Karpas-422 (cell line): ENCODE data around the gene NCF2. TPM values are rescaled to one million over a fixed set of nuclear protein-coding genes. Genes with fewer than 3 reads are reported as not detected.
A peak's percentile ranks its signal among the peaks of the same experiment; 100 is the strongest.

Experiments
- DNase-seq: peaks from one replicate; pipeline ENCODE4 v3.0.0-alpha.2; 2015
- H2AFZ ChIP-seq: fragments of 200-600 bp; sonication (generic); 2 replicates; pipeline ENCODE4 v1.6.1; 2014; ENCODE audit warnings: antibody characterized with exemption, low read length, mixed read lengths
- H3K27ac ChIP-seq: fragments of 200-600 bp; sonication (generic); 2 replicates; pipeline ENCODE4 v1.5.1; 2014; ENCODE audit warnings: mild to moderate bottlenecking, low read length, moderate library complexity
- H3K27me3 ChIP-seq: fragments of 200-600 bp; sonication (generic); 2 replicates; pipeline ENCODE4 v1.6.1; 2014; ENCODE audit warnings: low read length, mixed read lengths
- H3K36me3 ChIP-seq: fragments of 200-600 bp; sonication (generic); 2 replicates; pipeline ENCODE4 v1.6.1; 2014; ENCODE audit warnings: low read length, mixed read lengths; ENCODE audit not compliant: insufficient read depth
- H3K4me1 ChIP-seq: fragments of 200-600 bp; sonication (generic); 2 replicates; pipeline ENCODE4 v1.6.1; 2014; ENCODE audit warnings: mild to moderate bottlenecking, low read length, mixed read lengths
- H3K4me2 ChIP-seq: fragments of 200-600 bp; sonication (generic); 2 replicates; pipeline ENCODE4 v1.6.1; 2014; ENCODE audit warnings: low read length, low read depth, mild to moderate bottlenecking; ENCODE audit not compliant: poor library complexity, severe bottlenecking
- H3K4me3 ChIP-seq: fragments of 200-600 bp; sonication (generic); 2 replicates; pipeline ENCODE4 v1.5.1; 2014; ENCODE audit warnings: mild to moderate bottlenecking, antibody characterized with exemption, low read length, mixed read lengths
- H3K79me2 ChIP-seq: fragments of 200-600 bp; sonication (generic); 2 replicates; pipeline ENCODE4 v1.6.1; 2014; ENCODE audit warnings: mild to moderate bottlenecking, low read length, mixed read lengths
- H3K9ac ChIP-seq: fragments of 200-600 bp; sonication (generic); 2 replicates; pipeline ENCODE4 v1.6.0; 2014; ENCODE audit warnings: low read length
- H3K9me2 ChIP-seq: fragments of 200-600 bp; sonication (generic), shearing (Covaris generic); replicated peaks from 2 replicates; pipeline ENCODE4 v1.6.0; 2014; ENCODE audit warnings: mild to moderate bottlenecking, low read length, moderate library complexity; ENCODE audit not compliant: insufficient read depth
- H3K9me3 ChIP-seq: fragments of 300-700, 200-600 bp; sonication (generic); 2 replicates; pipeline ENCODE4 v1.6.1; 2014; ENCODE audit warnings: low read length, mixed read lengths
- H4K20me1 ChIP-seq: fragments of 200-600 bp; sonication (generic); 2 replicates; pipeline ENCODE4 v1.6.1; 2014; ENCODE audit warnings: mild to moderate bottlenecking, antibody characterized with exemption, low read length, low read depth; ENCODE audit not compliant: insufficient read depth
- total RNA-seq: library from RNA; depleted of rRNA; stranded (reverse); fragments of >200 nt; shearing (Covaris generic); gene quantifications from 2 replicates; pipeline ENCODE4 v1.2.3, GENCODE V29; 2014; ENCODE audit warnings: low replicate concordance; rRNA removed

The NCF2 gene
- total RNA-seq, 1 experiment from 2014 or later, result 7.0 TPM

GRCh38 chr1:183515002-183515689 lies 75.1 kb downstream of the NCF2 start:
- 0 out of 2 replicates have a peak overlapping the region, but pooled peaks have one; percentile 29 for H3K27ac ChIP-seq
- no peak overlapping the region for H3K4me3 ChIP-seq
- H3K36me3 ChIP-seq, result peaks cover 45% of the 10 kb centered on the region; the same call in 1 of the 2 replicates
- H3K4me2 ChIP-seq, result no peak overlapping the region
- H2AFZ ChIP-seq, result no peak overlapping the region
- H3K9me2 ChIP-seq, result no peaks in the 10 kb centered on the region
- H3K4me1 ChIP-seq, result peaks cover 43% of the 10 kb centered on the region
- no peaks in the 10 kb centered on the region for H4K20me1 ChIP-seq
- peaks cover 95% of the 10 kb centered on the region for H3K79me2 ChIP-seq
- no peaks in the 10 kb centered on the region for H3K9me3 ChIP-seq
- H3K27me3 ChIP-seq, result no peaks in the 10 kb centered on the region
- H3K9ac ChIP-seq, result no peak overlapping the region
- DNase-seq, result no peak

GRCh38 chr1:183514235-183514634 lies 76.0 kb downstream of the NCF2 start:
- Histone ChIP-seq H3K4me1 (peaks cover 51% of the 10 kb centered on the region), H2AFZ (no peak overlapping the region), H4K20me1 (no peaks in the 10 kb centered on the region), H3K9me3 (no peaks in the 10 kb centered on the region), H3K9ac (no peak overlapping the region), H3K27me3 (no peaks in the 10 kb centered on the region), H3K79me2 (peaks cover 97% of the 10 kb centered on the region), H3K9me2 (no peaks in the 10 kb centered on the region), H3K27ac (peak overlapping the region; percentile 29; the same call in 1 of the 2 replicates), H3K36me3 (peaks cover 38% of the 10 kb centered on the region; the same call in 1 of the 2 replicates), H3K4me2 (no peak overlapping the region), H3K4me3 (no peak overlapping the region)
- no peak for DNase-seq

GRCh38 chr1:183512450-183512849 lies 77.8 kb downstream of the NCF2 start:
- H3K27me3 ChIP-seq, result no peaks in the 10 kb centered on the region
- H4K20me1 ChIP-seq, result no peaks in the 10 kb centered on the region
- no peak for DNase-seq
- no peak overlapping the region for H3K4me3 ChIP-seq
- peaks cover 27% of the 10 kb centered on the region; the same call in 1 of the 2 replicates for H3K36me3 ChIP-seq
- H3K4me1 ChIP-seq, result peaks cover 59% of the 10 kb centered on the region
- H3K9me2 ChIP-seq, result no peaks in the 10 kb centered on the region
- no peak overlapping the region for H3K9ac ChIP-seq
- peaks cover 98% of the 10 kb centered on the region for H3K79me2 ChIP-seq
- H2AFZ ChIP-seq, result no peak overlapping the region
- no peak overlapping the region for H3K4me2 ChIP-seq
- H3K27ac ChIP-seq, result no peak overlapping the region
- H3K9me3 ChIP-seq, result no peaks in the 10 kb centered on the region

- Histone ChIP-seq H3K27ac (peak overlapping the region; percentile 10; the same call in 1 of the 2 replicates), H2AFZ (no peak overlapping the region), H3K9me3 (no peaks in the 10 kb centered on the region), H3K36me3 (peaks cover 14% of the 10 kb centered on the region; the same call in 1 of the 2 replicates), H3K9me2 (no peaks in the 10 kb centered on the region), H4K20me1 (peaks cover 2% of the 10 kb centered on the region; the same call in 1 of the 2 replicates), H3K4me3 (no peak overlapping the region), H3K9ac (no peak overlapping the region), H3K79me2 (peaks cover 99% of the 10 kb centered on the region), H3K27me3 (no peaks in the 10 kb centered on the region), H3K4me1 (peaks cover 49% of the 10 kb centered on the region), H3K4me2 (no peak overlapping the region)
- DNase-seq, result no peak
Measured at GRCh38 chr1:183508694-183509093, 81.6 kb downstream of the NCF2 start.

- no peak for DNase-seq
- H4K20me1 ChIP-seq, result peaks cover 4% of the 10 kb centered on the region; the same call in 1 of the 2 replicates
Measured at GRCh38 chr1:183506561-183506960, 83.7 kb downstream of the NCF2 start.

More at GRCh38 chr1:183506561-183506960, 83.7 kb downstream of the NCF2 start:
- Histone ChIP-seq H2AFZ (no peak overlapping the region), H3K9me3 (no peaks in the 10 kb centered on the region), H3K9ac (no peak overlapping the region), H3K4me1 (peaks cover 66% of the 10 kb centered on the region), H3K79me2 (peaks cover 99% of the 10 kb centered on the region), H3K27ac (no peak overlapping the region), H3K36me3 (peaks cover 14% of the 10 kb centered on the region; the same call in 1 of the 2 replicates), H3K4me2 (no peak overlapping the region), H3K4me3 (no peak overlapping the region), H3K9me2 (no peaks in the 10 kb centered on the region), H3K27me3 (no peaks in the 10 kb centered on the region)

Other genes with a start within 250 kb of the NCF2 start
- not detected in 2 replicates for gene NMNAT2, start 172.1 kb downstream of the NCF2 start, total RNA-seq
- 41.1 and 99.7 TPM in 2 replicates for gene SMG7, start 118.0 kb downstream of the NCF2 start, total RNA-seq
- 93.3 and 238 TPM in 2 replicates for gene ARPC5, start 45.3 kb upstream of the NCF2 start, total RNA-seq
- not detected in 2 replicates for gene APOBEC4, start 62.9 kb upstream of the NCF2 start, total RNA-seq
- gene RGL1, start 214.7 kb upstream of the NCF2 start, total RNA-seq, result 1.0 TPM in 2 replicates